NCI-H446 treated with DMSO at 0.1 percent for 48 hours (cell line): ENCODE measurements around the gene DUSP9.
"Not testable (repeated sequence)": the region's sequence is repeated elsewhere in the genome, so short reads cannot be mapped to it uniquely, and the experiment has no call there.

Experiments used
- DNase-seq: peaks from one replicate; lab custom pipeline; 2025; lab: John Stamatoyannopoulos, UW

The DUSP9 gene

GRCh38 chrX:153673428-153674218 is 26.6 kb downstream of the DUSP9 start, which contains the start of gene PNCK:
TSS of gene PNCK (minus strand) at chrX:153673813. CDS start at chrX:153673076, 737 bp downstream.
- no peak for DNase-seq

- DNase-seq: no peak
These were observed 27.3 kb downstream of the DUSP9 start for GRCh38 chrX:153674219-153674851.

GRCh38 chrX:153681175-153681574 is 34.2 kb downstream of the DUSP9 start:
- no peak for DNase-seq

- DNase-seq: not testable (repeated sequence)
These were observed 36.5 kb downstream of the DUSP9 start for GRCh38 chrX:153683486-153683885.

- DNase-seq: no peak
These were observed 37.6 kb downstream of the DUSP9 start for GRCh38 chrX:153684467-153685155.

GRCh38 chrX:153685156-153685536 is 38.1 kb downstream of the DUSP9 start:
- no peak for DNase-seq

GRCh38 chrX:153685751-153686696 is 39.0 kb downstream of the DUSP9 start:
- no peak for DNase-seq

- DNase-seq: no peak
These were observed 39.7 kb downstream of the DUSP9 start for GRCh38 chrX:153686711-153687110.

GRCh38 chrX:153687121-153688039 is 40.4 kb downstream of the DUSP9 start, which contains the start of gene SLC6A8:
TSS of gene SLC6A8 (plus strand) at chrX:153687926. CDS start at chrX:153688575, 649 bp downstream.
- DNase-seq: peak; percentile 18

- DNase-seq: no peak
These were observed 41.1 kb downstream of the DUSP9 start for GRCh38 chrX:153688071-153688470.

GRCh38 chrX:153688506-153688905 is 41.5 kb downstream of the DUSP9 start:
- DNase-seq: no peak

GRCh38 chrX:153688911-153689590 is 42.0 kb downstream of the DUSP9 start:
- no peak for DNase-seq

GRCh38 chrX:153689654-153690465 is 42.9 kb downstream of the DUSP9 start:
- no peak for DNase-seq

GRCh38 chrX:153690466-153690865 is 43.5 kb downstream of the DUSP9 start:
- DNase-seq: no peak

GRCh38 chrX:153691032-153691827 is 44.2 kb downstream of the DUSP9 start:
- not testable (repeated sequence) for DNase-seq

GRCh38 chrX:153692003-153692402 is 45.0 kb downstream of the DUSP9 start:
- DNase-seq: no peak

GRCh38 chrX:153692611-153693156 is 45.7 kb downstream of the DUSP9 start:
- DNase-seq: no peak
